PC-3 (cell line): ENCODE data around the gene BLTP1. TPM values are rescaled to one million over a fixed set of nuclear protein-coding genes. Genes with fewer than 3 reads are reported as not detected.

Experiments
- ATAC-seq: fragments of 200-7000 bp; cut with Tn5 transposase; 2 replicates; pipeline ENCODE4 v1.9.1; 2020; ENCODE audit warnings: mild to moderate bottlenecking, moderate library complexity
- BruUV-seq: library from RNA; stranded (reverse); fragments of 400-500 nt; replicated peaks from 2 replicates; lab custom pipeline; 2021; lab: Mats Ljungman, UMichigan
- CTCF ChIA-PET: fragments of 300-600 bp; sonication (Branson Sonifier 250); formaldehyde crosslinking; loops from one replicate; lab custom pipeline; 2022; ENCODE audit warnings: antibody characterized with exemption; lab: Charles Lee
- POLR2A ChIA-PET: fragments of 300-600 bp; sonication (Branson Sonifier 250); formaldehyde crosslinking; loops from one replicate; lab custom pipeline; 2022; ENCODE audit warnings: antibody characterized with exemption; ENCODE audit not compliant: unreplicated experiment; lab: Charles Lee
- DNase-seq: peaks from one replicate; pipeline ENCODE4 v3.0.0-alpha.2; 2015
- H2AFZ ChIP-seq: fragments of 300-600 bp; sonication (generic); 2 replicates; pipeline ENCODE4 v1.6.0; 2016; ENCODE audit warnings: antibody characterized with exemption, low read length
- H3F3A ChIP-seq: fragments of 300-600 bp; sonication (generic); one replicate; pipeline ENCODE4 v1.6.0; 2017; ENCODE audit warnings: antibody characterized with exemption, low read length, control low read depth, mild to moderate bottlenecking; ENCODE audit not compliant: unreplicated experiment
- H3K27ac ChIP-seq: fragments of 300-600 bp; sonication (generic); 2 replicates; pipeline ENCODE4 v1.5.1; 2016; ENCODE audit warnings: mild to moderate bottlenecking, low read length
- H3K27me3 ChIP-seq: fragments of 300-600 bp; sonication (generic); 2 replicates; pipeline ENCODE4 v1.6.1; 2016; ENCODE audit warnings: low read length, mixed read lengths
- H3K36me3 ChIP-seq: fragments of 300-600 bp; sonication (generic); 2 replicates; pipeline ENCODE4 v1.6.1; 2016; ENCODE audit warnings: low read depth, mixed run types, low read length, mixed read lengths
- H3K4me1 ChIP-seq: fragments of 300-600 bp; sonication (generic); 2 replicates; pipeline ENCODE4 v1.5.1; 2016; ENCODE audit warnings: low read length; ENCODE audit not compliant: insufficient read depth
- H3K4me2 ChIP-seq: fragments of 300-600 bp; sonication (generic); 2 replicates; pipeline ENCODE4 v1.6.0; 2016; ENCODE audit warnings: low read length
- H3K4me3 ChIP-seq: fragments of 300-600 bp; sonication (generic); 2 replicates; pipeline ENCODE4 v1.5.1; 2016; ENCODE audit warnings: mild to moderate bottlenecking, low read length, mixed read lengths
- H3K79me2 ChIP-seq: fragments of 300-600 bp; sonication (generic); 2 replicates; pipeline ENCODE4 v1.6.1; 2017; ENCODE audit warnings: low read length, mixed read lengths
- H3K9ac ChIP-seq: fragments of 300-600 bp; sonication (generic); 2 replicates; pipeline ENCODE4 v1.6.0; 2016; ENCODE audit warnings: mild to moderate bottlenecking, low read length
- H3K9me2 ChIP-seq: fragments of 300-600 bp; sonication (generic); replicated peaks from 2 replicates; pipeline ENCODE4 v1.6.1; 2016; ENCODE audit warnings: mixed run types, low read length, mixed read lengths
- H3K9me3 ChIP-seq: fragments of 300-600 bp; sonication (generic); 2 replicates; pipeline ENCODE4 v1.6.1; 2016; ENCODE audit warnings: low read length, mixed read lengths
- H4K20me1 ChIP-seq: fragments of 300-600 bp; sonication (generic); 2 replicates; pipeline ENCODE4 v1.6.1; 2016; ENCODE audit warnings: low read length, mixed read lengths
- EZH2 ChIP-seq: fragments of 300-600 bp; sonication (generic); IDR thresholded peaks from one replicate; pipeline ENCODE4 v1.6.1; 2017; ENCODE audit warnings: antibody characterized with exemption, mild to moderate bottlenecking, low read length; ENCODE audit not compliant: unreplicated experiment
- EZH2phosphoT487 ChIP-seq: fragments of 300-600 bp; sonication (generic); IDR thresholded peaks from 2 replicates; pipeline ENCODE4 v1.6.1; 2018; ENCODE audit warnings: mild to moderate bottlenecking, antibody characterized with exemption, low read length, borderline replicate concordance
- intact Hi-C: fragments of 100-400 bp; cut with micrococcal nuclease; formaldehyde crosslinking; loops from 2 replicates; pipeline ENCODE4 v1.9.0; 2023
- total RNA-seq: library from RNA; depleted of rRNA; stranded (reverse); fragments of >200 nt; gene quantifications from 2 replicates; pipeline ENCODE4 v1.2.3, GENCODE V29; 2014
- TF ChIP-seq, protein P1 (sequence below): fragments of 300-600 bp; sonication (generic); conservative IDR thresholded peaks from 2 replicates; pipeline ENCODE4 v1.5.1; 2017; ENCODE audit warnings: antibody characterized with exemption, low read depth, mild to moderate bottlenecking, low read length

BLTP1 gene
- total RNA-seq, 1 experiment from 2014 or later: 19.8 TPM

DNA sequence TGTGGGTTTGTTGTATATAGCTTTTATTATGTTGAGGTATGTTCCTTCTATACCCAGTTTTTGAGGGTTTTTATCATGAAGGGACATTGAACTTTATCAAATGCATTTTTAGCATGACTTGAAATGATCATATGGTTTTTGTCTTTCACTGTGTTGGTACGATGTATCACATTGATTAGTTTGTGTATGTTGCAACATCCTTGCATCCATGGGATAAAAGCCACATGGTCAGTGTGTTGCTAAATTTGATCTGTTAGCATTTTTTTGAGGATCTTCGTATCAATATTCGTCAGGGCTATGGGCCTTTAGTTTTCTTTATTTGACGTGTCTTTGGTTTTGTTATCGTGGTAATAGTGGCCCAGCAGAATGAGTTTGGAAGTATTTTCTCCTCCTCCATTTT is 11.3 kb upstream of the BLTP1 start:
- DNase-seq (no peak), ATAC-seq (no peak)
- no peaks in the 10 kb centered on the region for H3K79me2 ChIP-seq
- no peaks in the 10 kb centered on the region for H3K36me3 ChIP-seq
- no peak overlapping the region for H3K27ac ChIP-seq
- no peaks in the 10 kb centered on the region for H3K27me3 ChIP-seq
- H3K4me3 ChIP-seq: no peak overlapping the region
- ChIA-PET POLR2A (no interaction called here), CTCF (no interaction called here)
- BruUV-seq: no TSS peak
- TF ChIP-seq EZH2phosphoT487 (no peak), EZH2 (no peak)
- TF ChIP-seq, protein P1, sequence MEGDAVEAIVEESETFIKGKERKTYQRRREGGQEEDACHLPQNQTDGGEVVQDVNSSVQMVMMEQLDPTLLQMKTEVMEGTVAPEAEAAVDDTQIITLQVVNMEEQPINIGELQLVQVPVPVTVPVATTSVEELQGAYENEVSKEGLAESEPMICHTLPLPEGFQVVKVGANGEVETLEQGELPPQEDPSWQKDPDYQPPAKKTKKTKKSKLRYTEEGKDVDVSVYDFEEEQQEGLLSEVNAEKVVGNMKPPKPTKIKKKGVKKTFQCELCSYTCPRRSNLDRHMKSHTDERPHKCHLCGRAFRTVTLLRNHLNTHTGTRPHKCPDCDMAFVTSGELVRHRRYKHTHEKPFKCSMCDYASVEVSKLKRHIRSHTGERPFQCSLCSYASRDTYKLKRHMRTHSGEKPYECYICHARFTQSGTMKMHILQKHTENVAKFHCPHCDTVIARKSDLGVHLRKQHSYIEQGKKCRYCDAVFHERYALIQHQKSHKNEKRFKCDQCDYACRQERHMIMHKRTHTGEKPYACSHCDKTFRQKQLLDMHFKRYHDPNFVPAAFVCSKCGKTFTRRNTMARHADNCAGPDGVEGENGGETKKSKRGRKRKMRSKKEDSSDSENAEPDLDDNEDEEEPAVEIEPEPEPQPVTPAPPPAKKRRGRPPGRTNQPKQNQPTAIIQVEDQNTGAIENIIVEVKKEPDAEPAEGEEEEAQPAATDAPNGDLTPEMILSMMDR: no peak
- no peaks in the 10 kb centered on the region for H3K4me1 ChIP-seq
- H4K20me1 ChIP-seq: no peaks in the 10 kb centered on the region
- H3K4me2 ChIP-seq: no peak overlapping the region
- H3F3A ChIP-seq: no peaks in the 10 kb centered on the region
- no peaks in the 10 kb centered on the region for H3K9me2 ChIP-seq
- intact Hi-C loops: no loop called here
- no peaks in the 10 kb centered on the region for H3K9me3 ChIP-seq
- no peak overlapping the region for H2AFZ ChIP-seq
- no peak overlapping the region for H3K9ac ChIP-seq

DNA sequence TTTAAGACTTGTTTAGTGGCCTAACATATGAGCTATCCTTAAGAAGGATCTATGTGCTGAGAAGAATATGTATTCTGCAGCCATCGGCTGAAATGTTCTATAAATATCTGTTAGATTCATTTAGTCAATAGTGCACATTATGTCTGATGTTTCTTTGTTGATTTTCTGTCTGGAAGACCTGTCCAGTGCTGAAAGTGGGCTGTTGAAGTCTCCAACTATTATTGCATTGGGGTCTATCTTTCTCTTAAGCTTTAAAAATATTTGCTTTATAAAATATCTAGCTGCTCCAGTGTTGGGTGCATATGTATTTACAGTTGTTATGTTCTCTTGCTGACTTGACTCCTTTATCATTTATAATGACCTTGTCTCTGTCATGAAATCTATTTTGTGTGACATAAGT is 9.4 kb upstream of the BLTP1 start:
- no peak overlapping the region for H3K4me3 ChIP-seq
- POLR2A ChIA-PET: no interaction called here
- no peaks in the 10 kb centered on the region for H3K79me2 ChIP-seq
- DNase-seq (no peak), ATAC-seq (no peak)
- H3K4me1 ChIP-seq: no peaks in the 10 kb centered on the region
- H4K20me1 ChIP-seq: no peaks in the 10 kb centered on the region
- H3K9ac ChIP-seq: no peak overlapping the region
- intact Hi-C loops: no loop called here
- no peaks in the 10 kb centered on the region for H3F3A ChIP-seq
- H3K9me2 ChIP-seq: no peaks in the 10 kb centered on the region
- H2AFZ ChIP-seq: no peak overlapping the region
- CTCF ChIA-PET: no interaction called here
- no peaks in the 10 kb centered on the region for H3K27me3 ChIP-seq
- BruUV-seq: no TSS peak
- H3K27ac ChIP-seq: no peak overlapping the region
- TF ChIP-seq, protein P1: no peak
- TF ChIP-seq EZH2: no peak
- H3K36me3 ChIP-seq: no peaks in the 10 kb centered on the region
- H3K4me2 ChIP-seq: no peak overlapping the region
- no peaks in the 10 kb centered on the region for H3K9me3 ChIP-seq

DNA sequence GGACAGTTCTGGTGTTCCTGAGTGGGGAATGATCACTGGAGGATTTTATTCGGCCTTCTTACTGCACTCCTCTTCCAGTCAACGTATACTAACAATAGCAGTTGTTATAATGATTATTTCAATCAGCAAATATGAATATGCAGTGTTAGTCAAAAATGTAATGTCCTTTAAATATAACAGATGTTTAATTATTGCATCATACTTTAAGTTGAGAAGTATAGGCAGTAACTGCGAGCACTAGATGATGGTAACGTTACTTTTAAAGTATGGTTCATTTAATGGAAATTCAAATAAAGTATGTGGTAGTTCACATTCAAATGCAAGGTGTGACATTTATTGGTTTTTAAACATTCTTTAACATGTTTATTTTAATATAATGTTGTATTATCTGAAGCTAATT is 5.5 kb upstream of the BLTP1 start:
- Histone ChIP-seq H3F3A (no peaks in the 10 kb centered on the region), H4K20me1 (no peaks in the 10 kb centered on the region), H3K36me3 (no peaks in the 10 kb centered on the region), H3K79me2 (no peaks in the 10 kb centered on the region), H3K4me1 (peaks cover 4% of the 10 kb centered on the region; the same call in 1 of the 2 replicates), H2AFZ (no peak overlapping the region), H3K9me3 (no peaks in the 10 kb centered on the region), H3K4me3 (no peak overlapping the region), H3K9ac (no peak overlapping the region), H3K4me2 (no peak overlapping the region), H3K27ac (no peak overlapping the region), H3K9me2 (no peaks in the 10 kb centered on the region), H3K27me3 (no peaks in the 10 kb centered on the region)
- BruUV-seq: no TSS peak
- ATAC-seq: no peak
- CTCF ChIA-PET: no interaction called here
- POLR2A ChIA-PET: no interaction called here
- intact Hi-C loops: no loop called here
- no peak for DNase-seq
- TF ChIP-seq EZH2phosphoT487 (no peak), EZH2 (no peak)
- TF ChIP-seq, protein P1: no peak
